ENCODE results near the gene SEC24D.

Gene SEC24D

GRCh38 chr4:118760092-118760491 is 75.8 kb downstream of the SEC24D start:
- no peak overlapping the region for H3K27ac ChIP-seq
- no peak overlapping the region for H3K4me3 ChIP-seq (ENCODE audit: low read depth in 1 of 2, low read length in 1 of 2)
- H3K36me3 ChIP-seq: peaks cover 47% of the 10 kb centered on the region
- TF ChIP-seq, protein P1, sequence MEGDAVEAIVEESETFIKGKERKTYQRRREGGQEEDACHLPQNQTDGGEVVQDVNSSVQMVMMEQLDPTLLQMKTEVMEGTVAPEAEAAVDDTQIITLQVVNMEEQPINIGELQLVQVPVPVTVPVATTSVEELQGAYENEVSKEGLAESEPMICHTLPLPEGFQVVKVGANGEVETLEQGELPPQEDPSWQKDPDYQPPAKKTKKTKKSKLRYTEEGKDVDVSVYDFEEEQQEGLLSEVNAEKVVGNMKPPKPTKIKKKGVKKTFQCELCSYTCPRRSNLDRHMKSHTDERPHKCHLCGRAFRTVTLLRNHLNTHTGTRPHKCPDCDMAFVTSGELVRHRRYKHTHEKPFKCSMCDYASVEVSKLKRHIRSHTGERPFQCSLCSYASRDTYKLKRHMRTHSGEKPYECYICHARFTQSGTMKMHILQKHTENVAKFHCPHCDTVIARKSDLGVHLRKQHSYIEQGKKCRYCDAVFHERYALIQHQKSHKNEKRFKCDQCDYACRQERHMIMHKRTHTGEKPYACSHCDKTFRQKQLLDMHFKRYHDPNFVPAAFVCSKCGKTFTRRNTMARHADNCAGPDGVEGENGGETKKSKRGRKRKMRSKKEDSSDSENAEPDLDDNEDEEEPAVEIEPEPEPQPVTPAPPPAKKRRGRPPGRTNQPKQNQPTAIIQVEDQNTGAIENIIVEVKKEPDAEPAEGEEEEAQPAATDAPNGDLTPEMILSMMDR (IDR thresholded peaks at IDR 0.05): no peak
- H3K4me1 ChIP-seq (ENCODE audit: control insufficient read depth in 1 of 2, insufficient read depth in 1 of 2, low read depth in 1 of 2, low read length in 1 of 2): no peaks in the 10 kb centered on the region
- H3K9me3 ChIP-seq: no peaks in the 10 kb centered on the region
- H3K27me3 ChIP-seq: no peaks in the 10 kb centered on the region

- TF ChIP-seq, protein P1 (IDR thresholded peaks at IDR 0.05): no peak
- H3K4me1 ChIP-seq (ENCODE audit: control insufficient read depth in 1 of 2, insufficient read depth in 1 of 2, low read depth in 1 of 2, low read length in 1 of 2): no peaks in the 10 kb centered on the region
- H3K27ac ChIP-seq: no peak overlapping the region
- no peaks in the 10 kb centered on the region for H3K27me3 ChIP-seq
- no peak overlapping the region for H3K4me3 ChIP-seq (ENCODE audit: low read depth in 1 of 2, low read length in 1 of 2)
- H3K36me3 ChIP-seq: peaks cover 41% of the 10 kb centered on the region
- H3K9me3 ChIP-seq: no peaks in the 10 kb centered on the region
These were observed 76.4 kb downstream of the SEC24D start for GRCh38 chr4:118759481-118759880.

DNA sequence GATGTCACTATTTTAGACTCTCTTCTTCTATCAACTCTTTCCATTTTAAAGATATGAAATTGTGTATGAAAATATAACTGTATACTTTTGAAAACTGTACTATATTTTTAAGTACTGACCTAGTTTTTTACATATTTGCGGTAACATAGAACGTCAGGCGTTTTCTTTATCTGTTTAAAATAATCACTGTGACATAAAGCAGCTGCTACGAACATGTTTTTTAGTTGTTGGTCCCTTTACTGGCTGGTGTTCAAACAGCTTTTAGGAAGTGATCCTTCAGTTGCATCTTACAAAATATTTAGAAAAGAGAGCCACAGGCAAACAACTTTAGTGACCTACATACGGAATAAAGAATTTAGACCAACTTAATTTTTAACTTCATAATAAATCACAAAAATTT is 77.6 kb downstream of the SEC24D start:
- H3K36me3 ChIP-seq: peaks cover 37% of the 10 kb centered on the region
- H3K27me3 ChIP-seq: no peaks in the 10 kb centered on the region
- no peak overlapping the region for H3K4me3 ChIP-seq (ENCODE audit: low read depth in 1 of 2, low read length in 1 of 2)
- H3K9me3 ChIP-seq: no peaks in the 10 kb centered on the region
- no peak overlapping the region for H3K27ac ChIP-seq
- TF ChIP-seq, protein P1 (IDR thresholded peaks at IDR 0.05): no peak
- H3K4me1 ChIP-seq (ENCODE audit: control insufficient read depth in 1 of 2, insufficient read depth in 1 of 2, low read depth in 1 of 2, low read length in 1 of 2): no peaks in the 10 kb centered on the region

- Histone ChIP-seq H3K4me3 (ENCODE audit: low read depth in 1 of 2, low read length in 1 of 2) (no peak overlapping the region), H3K36me3 (peaks cover 32% of the 10 kb centered on the region), H3K27ac (no peak overlapping the region), H3K27me3 (no peaks in the 10 kb centered on the region), H3K4me1 (ENCODE audit: control insufficient read depth in 1 of 2, insufficient read depth in 1 of 2, low read depth in 1 of 2, low read length in 1 of 2) (no peaks in the 10 kb centered on the region), H3K9me3 (no peaks in the 10 kb centered on the region)
- TF ChIP-seq, protein P1 (IDR thresholded peaks at IDR 0.05): no peak
These were observed 78.1 kb downstream of the SEC24D start for GRCh38 chr4:118757761-118758251.

DNA sequence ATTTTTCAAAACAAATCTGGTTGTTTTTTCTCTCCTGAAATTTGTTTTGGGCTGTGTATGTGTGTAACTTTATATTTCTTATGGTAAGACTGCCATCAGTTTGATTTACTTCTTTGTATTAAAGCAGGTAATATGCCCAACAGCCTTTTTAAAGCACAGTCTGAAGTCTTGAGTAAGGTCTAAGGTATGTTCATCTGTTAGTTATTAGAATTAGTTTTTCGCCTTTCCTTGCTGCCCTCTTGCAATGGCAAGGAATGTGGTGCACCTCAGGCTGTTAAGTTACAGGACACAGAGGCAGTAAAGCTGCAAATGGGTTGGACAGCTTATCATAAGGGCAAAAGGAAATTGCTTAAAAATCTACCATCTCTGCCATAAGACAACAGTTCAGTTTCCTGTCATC is 79.0 kb downstream of the SEC24D start:
- H3K9me3 ChIP-seq: no peaks in the 10 kb centered on the region
- no peak overlapping the region for H3K27ac ChIP-seq
- H3K36me3 ChIP-seq: peaks cover 26% of the 10 kb centered on the region
- H3K4me1 ChIP-seq (ENCODE audit: control insufficient read depth in 1 of 2, insufficient read depth in 1 of 2, low read depth in 1 of 2, low read length in 1 of 2): no peaks in the 10 kb centered on the region
- no peak overlapping the region for H3K4me3 ChIP-seq (ENCODE audit: low read depth in 1 of 2, low read length in 1 of 2)
- no peaks in the 10 kb centered on the region for H3K27me3 ChIP-seq
- TF ChIP-seq, protein P1 (IDR thresholded peaks at IDR 0.05): no peak

GRCh38 chr4:118756429-118756828 is 79.5 kb downstream of the SEC24D start:
- H3K4me1 ChIP-seq (ENCODE audit: control insufficient read depth in 1 of 2, insufficient read depth in 1 of 2, low read depth in 1 of 2, low read length in 1 of 2): no peaks in the 10 kb centered on the region
- TF ChIP-seq, protein P1 (IDR thresholded peaks at IDR 0.05): no peak
- no peaks in the 10 kb centered on the region for H3K27me3 ChIP-seq
- peaks cover 27% of the 10 kb centered on the region for H3K36me3 ChIP-seq
- H3K27ac ChIP-seq: no peak overlapping the region
- no peaks in the 10 kb centered on the region for H3K9me3 ChIP-seq
- H3K4me3 ChIP-seq (ENCODE audit: low read depth in 1 of 2, low read length in 1 of 2): no peak overlapping the region
